ENCODE data around the gene ZDHHC22. TPM values are rescaled to one million over a fixed set of nuclear protein-coding genes. Genes with fewer than 3 reads are reported as not detected.

The ZDHHC22 gene
- total RNA-seq, 3 donors from 2014 or later (not counting 1 experiment from before 2014, with no cell fraction given): not detected

DNA sequence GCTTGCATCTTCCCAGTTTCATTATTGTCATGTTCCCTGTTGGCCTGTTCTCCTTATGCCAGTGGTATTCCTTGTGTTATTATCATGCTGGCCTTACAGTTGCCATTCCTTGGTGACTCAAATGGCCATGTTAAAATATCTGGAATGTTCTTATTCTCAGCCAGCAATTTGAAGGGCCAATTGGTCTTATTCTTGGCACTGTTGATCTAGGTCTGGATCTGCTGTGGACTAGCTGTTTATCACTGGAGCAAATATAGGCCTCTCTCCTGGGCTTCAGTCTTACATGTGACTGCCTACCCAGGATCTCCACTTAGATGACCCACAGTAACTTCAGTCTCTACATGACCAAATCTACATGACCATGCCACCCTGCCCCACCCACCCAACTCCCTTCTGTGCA lies 38.1 kb downstream of the ZDHHC22 start:
- Mint-ChIP-seq H3K27me3 (ENCODE audit: low read depth in 2 of 2) (no peaks in the 10 kb centered on the region), H3K9me3 (no peaks in the 10 kb centered on the region), H3K4me1 (peaks cover 18 to 25% of the 10 kb centered on the region in 2 donors), H3K27ac (no peak overlapping the region), H3K36me3 (no peaks in the 10 kb centered on the region), H3K4me3 (no peak overlapping the region)
- intact Hi-C loops (cut with micrococcal nuclease): no loop called here
- Histone ChIP-seq H3K9me3 (ENCODE audit: control insufficient read depth, insufficient read depth, low read length) (no peaks in the 10 kb centered on the region), H3K36me3 (ENCODE audit: control insufficient read depth, insufficient read depth, low read length) (peaks cover 14% of the 10 kb centered on the region), H3K27ac (ENCODE audit: low read length) (no peak overlapping the region), H3K27me3 (ENCODE audit: control insufficient read depth, insufficient read depth, low read length) (no peaks in the 10 kb centered on the region), H3K4me1 (ENCODE audit: control insufficient read depth, insufficient read depth, low read length) (peaks cover 6% of the 10 kb centered on the region), H3K4me3 (ENCODE audit: low read length) (no peak overlapping the region)
- TF ChIP-seq, protein P1, sequence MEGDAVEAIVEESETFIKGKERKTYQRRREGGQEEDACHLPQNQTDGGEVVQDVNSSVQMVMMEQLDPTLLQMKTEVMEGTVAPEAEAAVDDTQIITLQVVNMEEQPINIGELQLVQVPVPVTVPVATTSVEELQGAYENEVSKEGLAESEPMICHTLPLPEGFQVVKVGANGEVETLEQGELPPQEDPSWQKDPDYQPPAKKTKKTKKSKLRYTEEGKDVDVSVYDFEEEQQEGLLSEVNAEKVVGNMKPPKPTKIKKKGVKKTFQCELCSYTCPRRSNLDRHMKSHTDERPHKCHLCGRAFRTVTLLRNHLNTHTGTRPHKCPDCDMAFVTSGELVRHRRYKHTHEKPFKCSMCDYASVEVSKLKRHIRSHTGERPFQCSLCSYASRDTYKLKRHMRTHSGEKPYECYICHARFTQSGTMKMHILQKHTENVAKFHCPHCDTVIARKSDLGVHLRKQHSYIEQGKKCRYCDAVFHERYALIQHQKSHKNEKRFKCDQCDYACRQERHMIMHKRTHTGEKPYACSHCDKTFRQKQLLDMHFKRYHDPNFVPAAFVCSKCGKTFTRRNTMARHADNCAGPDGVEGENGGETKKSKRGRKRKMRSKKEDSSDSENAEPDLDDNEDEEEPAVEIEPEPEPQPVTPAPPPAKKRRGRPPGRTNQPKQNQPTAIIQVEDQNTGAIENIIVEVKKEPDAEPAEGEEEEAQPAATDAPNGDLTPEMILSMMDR (IDR thresholded peaks at IDR 0.05): no peak
- ATAC-seq (no peak), DNase-seq (no peak)

DNA sequence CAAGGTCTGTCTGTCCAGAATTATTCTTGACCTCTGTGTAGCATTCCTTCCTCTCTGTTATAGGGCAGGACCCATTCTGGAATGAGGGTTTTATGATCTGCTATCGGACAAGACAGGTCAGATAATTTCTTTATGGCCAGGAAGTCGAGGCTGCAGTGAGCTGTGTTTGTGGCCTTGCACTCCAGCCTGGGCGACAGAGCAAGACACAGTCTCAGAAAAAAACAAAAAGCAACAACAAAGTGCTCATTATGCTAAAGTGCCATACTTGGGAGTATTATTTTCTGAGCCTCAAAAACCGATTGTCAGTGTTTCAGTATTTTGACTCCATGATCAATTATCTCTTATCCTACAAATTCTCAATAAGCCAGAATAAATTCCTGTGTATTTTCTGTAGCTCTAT lies 39.4 kb downstream of the ZDHHC22 start:
- TF ChIP-seq, protein P1 (IDR thresholded peaks at IDR 0.05): no peak
- Histone ChIP-seq H3K27me3 (ENCODE audit: control insufficient read depth, insufficient read depth, low read length) (no peaks in the 10 kb centered on the region), H3K27ac (ENCODE audit: low read length) (no peak overlapping the region), H3K36me3 (ENCODE audit: control insufficient read depth, insufficient read depth, low read length) (peaks cover 9% of the 10 kb centered on the region), H3K9me3 (ENCODE audit: control insufficient read depth, insufficient read depth, low read length) (no peaks in the 10 kb centered on the region), H3K4me1 (ENCODE audit: control insufficient read depth, insufficient read depth, low read length) (peaks cover 11% of the 10 kb centered on the region), H3K4me3 (ENCODE audit: low read length) (no peak overlapping the region)
- no peak overlapping the region for H3K27ac Mint-ChIP-seq
- ATAC-seq (no peak), DNase-seq (no peak)
- H3K36me3 Mint-ChIP-seq: no peaks in the 10 kb centered on the region
- no peaks in the 10 kb centered on the region for H3K27me3 Mint-ChIP-seq (ENCODE audit: low read depth in 2 of 2)
- peaks cover 32 to 38% of the 10 kb centered on the region in 2 donors for H3K4me1 Mint-ChIP-seq
- no peak overlapping the region for H3K4me3 Mint-ChIP-seq
- H3K9me3 Mint-ChIP-seq: no peaks in the 10 kb centered on the region
- WGBS (ENCODE audit: insufficient coverage): 55% methylated on average over 4 of the region's 4 CpGs
- intact Hi-C loops (cut with micrococcal nuclease): no loop called here

DNA sequence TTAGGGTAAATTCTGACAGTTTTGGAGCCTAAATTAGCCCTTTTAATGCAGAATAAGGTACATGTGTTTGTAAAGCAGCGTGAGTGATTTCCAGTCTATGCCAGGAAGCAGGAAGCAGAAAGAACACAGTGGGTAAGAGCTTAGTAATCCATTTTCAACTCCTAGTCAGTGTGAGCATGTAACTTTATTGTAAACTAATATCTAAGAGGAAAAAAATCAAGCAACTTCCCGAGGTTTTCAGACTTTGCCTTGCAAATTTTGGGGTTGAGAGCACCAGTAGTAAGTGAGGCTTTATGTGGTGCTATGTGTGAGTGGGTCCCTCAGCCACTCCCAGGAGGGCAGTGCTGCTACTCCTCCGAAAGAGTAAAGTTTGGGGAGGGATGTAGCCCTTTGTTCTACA lies 40.6 kb downstream of the ZDHHC22 start:
- Histone ChIP-seq H3K9me3 (ENCODE audit: control insufficient read depth, insufficient read depth, low read length) (no peaks in the 10 kb centered on the region), H3K36me3 (ENCODE audit: control insufficient read depth, insufficient read depth, low read length) (peaks cover 2% of the 10 kb centered on the region), H3K27ac (ENCODE audit: low read length) (no peak overlapping the region), H3K4me1 (ENCODE audit: control insufficient read depth, insufficient read depth, low read length) (peaks cover 19% of the 10 kb centered on the region), H3K4me3 (ENCODE audit: low read length) (no peak overlapping the region), H3K27me3 (ENCODE audit: control insufficient read depth, insufficient read depth, low read length) (no peaks in the 10 kb centered on the region)
- intact Hi-C loops (cut with micrococcal nuclease): no loop called here
- Mint-ChIP-seq H3K36me3 (no peaks in the 10 kb centered on the region), H3K27ac (peak overlapping the region in 1 of 2 donors; percentile 29), H3K9me3 (no peaks in the 10 kb centered on the region), H3K4me1 (peaks cover 39 to 41% of the 10 kb centered on the region in 2 donors), H3K27me3 (ENCODE audit: low read depth in 2 of 2) (no peaks in the 10 kb centered on the region), H3K4me3 (peak overlapping the region; percentile 58)
- TF ChIP-seq, protein P1 (IDR thresholded peaks at IDR 0.05): no peak
- DNase-seq: peak in 1 of 2 donors; percentile 11
- 64% methylated on average over 3 of the region's 3 CpGs for WGBS (ENCODE audit: insufficient coverage)
- ATAC-seq: no peak

Data from natural killer cell (primary cell).